HG03520 (cell line): ENCODE measurements around the gene NAA25.
A peak's percentile ranks its signal among the peaks of the same experiment; 100 is the strongest.

ENCODE experiments used
- ATAC-seq: cut with Tn5 transposase; IDR thresholded peaks from one replicate; pipeline ENCODE4 v1.9.1; 2021; ENCODE audit warnings: mild to moderate bottlenecking, moderate library complexity; ENCODE audit not compliant: unreplicated experiment

The NAA25 gene

GRCh38 chr12:112108202-112109079 is at the start of gene NAA25:
TSS of gene NAA25 (minus strand) at chr12:112108783. CDS start at chr12:112108773, 10 bp downstream.
- ATAC-seq, result no peak

- no peak for ATAC-seq
Observed at GRCh38 chr12:112153893-112154219, 45.3 kb upstream of the NAA25 start.

GRCh38 chr12:112153181-112153892 is 44.8 kb upstream of the NAA25 start:
- ATAC-seq, result no peak

GRCh38 chr12:112151766-112152541 is 43.4 kb upstream of the NAA25 start:
- no peak for ATAC-seq

- ATAC-seq, result no peak
Observed at GRCh38 chr12:112149596-112149995, 41.0 kb upstream of the NAA25 start.

GRCh38 chr12:112148031-112148513 is 39.5 kb upstream of the NAA25 start:
- ATAC-seq, result no peak

GRCh38 chr12:112146123-112146522 is 37.5 kb upstream of the NAA25 start:
- ATAC-seq, result no peak

- ATAC-seq, result no peak
Observed at GRCh38 chr12:112140728-112141127, 32.1 kb upstream of the NAA25 start.

- ATAC-seq, result no peak
Observed at GRCh38 chr12:112134731-112135130, 26.1 kb upstream of the NAA25 start.

- ATAC-seq, result no peak
Observed at GRCh38 chr12:112133418-112133817, 24.8 kb upstream of the NAA25 start.

- no peak for ATAC-seq
Observed at GRCh38 chr12:112131686-112132085, 23.1 kb upstream of the NAA25 start.

GRCh38 chr12:112130441-112130998 is 21.9 kb upstream of the NAA25 start:
- no peak for ATAC-seq

GRCh38 chr12:112126911-112127310 is 18.3 kb upstream of the NAA25 start:
- ATAC-seq, result no peak

- no peak for ATAC-seq
Observed at GRCh38 chr12:112126000-112126438, 17.4 kb upstream of the NAA25 start.

- ATAC-seq, result peak; percentile 95
Observed at GRCh38 chr12:112125250-112125999, 16.8 kb upstream of the NAA25 start, which contains the start of gene TRAFD1. TSS of gene TRAFD1 (plus strand) at chr12:112125560. CDS start at chr12:112130523, 4,963 bp downstream.

GRCh38 chr12:112124918-112125249 is 16.3 kb upstream of the NAA25 start:
- no peak for ATAC-seq

GRCh38 chr12:112122823-112123690 is 14.5 kb upstream of the NAA25 start:
- no peak for ATAC-seq

GRCh38 chr12:112121780-112122565 is 13.4 kb upstream of the NAA25 start:
- no peak for ATAC-seq
